Vagina (tissue), 2 donors: Measurements from ENCODE around the gene PTPRF. TPM values are rescaled to one million over a fixed set of nuclear protein-coding genes. Genes with fewer than 3 reads are reported as not detected.
"Not testable (repeated sequence)": the region's sequence is repeated elsewhere in the genome, so short reads cannot be mapped to it uniquely, and the experiment has no call there.

Source experiments
- DNase-seq, 2 donors: peaks; one replicate each; pipeline ENCODE4 v3.0.0-alpha.2; 2017; ENCODE audit errors: extremely low spot score in 2 of 2
- H3K27ac ChIP-seq: fragments of 200-600 bp; sonication (generic); one replicate; pipeline ENCODE4 v1.5.1; 2019
- H3K27me3 ChIP-seq: fragments of 200-600 bp; sonication (generic); one replicate; pipeline ENCODE4 v1.5.1; 2019
- H3K36me3 ChIP-seq, 2 donors: fragments of 200-600 bp; sonication (generic); one replicate each; pipeline ENCODE4 v1.5.1; 2017 to 2019
- H3K4me1 ChIP-seq: fragments of 200-600 bp; sonication (generic); one replicate; pipeline ENCODE4 v1.5.1; 2019
- H3K4me3 ChIP-seq, 2 donors: fragments of 200-600 bp; sonication (generic); 1 replicate in 1 of 2; 2 replicates in 1 of 2; pipeline ENCODE4 v1.5.1; 2016 to 2019
- H3K9me3 ChIP-seq: fragments of 200-600 bp; sonication (generic); one replicate; pipeline ENCODE4 v1.5.1; 2019
- CTCF ChIP-seq, 3 experiments: fragments of 450-650 bp in 2 of 3; fragments of 200-600 bp in 1 of 3; sonication (generic) in 1 of 3; IDR thresholded peaks; one replicate each; pipeline ENCODE4 v1.5.1; 2017 to 2019; ENCODE audit warnings: antibody characterized with exemption in 3 of 3, mild to moderate bottlenecking in 2 of 3, moderate library complexity in 2 of 3
- POLR2A ChIP-seq, 2 donors: fragments of 450-650 bp; IDR thresholded peaks; one replicate each; pipeline ENCODE4 v1.6.1; 2017; ENCODE audit warnings: antibody characterized with exemption in 2 of 2, mild to moderate bottlenecking in 2 of 2, moderate library complexity in 2 of 2
- POLR2AphosphoS5 ChIP-seq, 2 donors: sonication (generic); formaldehyde crosslinking; IDR thresholded peaks; one replicate each; pipeline ENCODE4 v1.9.0; 2017; ENCODE audit warnings: antibody characterized with exemption in 2 of 2, mild to moderate bottlenecking in 2 of 2, low read depth in 1 of 2; ENCODE audit not compliant: insufficient read depth in 1 of 2
- intact Hi-C: fragments of 100-400 bp; cut with DNase I; formaldehyde crosslinking; loops from one replicate; pipeline ENCODE4 v1.15.1; 2023
- total RNA-seq: library from RNA; depleted of rRNA; stranded (reverse); fragments of >200 nt; gene quantifications from one replicate; pipeline ENCODE4 v1.2.3, GENCODE V29; 2016

The PTPRF gene
- total RNA-seq, 1 donor from 2014 or later, result 139 TPM

- TF ChIP-seq POLR2AphosphoS5 (IDR thresholded peaks at IDR 0.05; ENCODE audit: insufficient read depth in 1 of 2, low read depth in 1 of 2) (no peak), POLR2A (IDR thresholded peaks at IDR 0.05) (no peak), CTCF (IDR thresholded peaks at IDR 0.05) (no peak)
- H3K36me3 ChIP-seq, result no peaks in the 10 kb centered on the region
- intact Hi-C loops, result loop anchor here (10.0 kb wide), 1 partner anchor 105 kb away; the partner anchor contains the start of gene PTPRF
Measured at GRCh38 chr1:43639976-43640794, 109.5 kb downstream of the PTPRF start.

GRCh38 chr1:43644558-43644957, 113.9 kb downstream of the PTPRF start:
- Histone ChIP-seq H3K27me3 (no peaks in the 10 kb centered on the region), H3K27ac (no peak overlapping the region), H3K36me3 (no peaks in the 10 kb centered on the region), H3K4me3 (no peak overlapping the region), H3K4me1 (no peaks in the 10 kb centered on the region), H3K9me3 (no peaks in the 10 kb centered on the region)
- intact Hi-C loops, result loop anchor here (10.0 kb wide), 1 partner anchor 110 kb away; the partner anchor contains the start of gene PTPRF
- no peak for DNase-seq
- no peak for TF ChIP-seq POLR2AphosphoS5 (IDR thresholded peaks at IDR 0.05; ENCODE audit: insufficient read depth in 1 of 2, low read depth in 1 of 2)
- no peak for TF ChIP-seq POLR2A (IDR thresholded peaks at IDR 0.05)
- no peak for TF ChIP-seq CTCF (IDR thresholded peaks at IDR 0.05)

More at GRCh38 chr1:43639976-43640794, 109.5 kb downstream of the PTPRF start:
- Histone ChIP-seq H3K4me1 (no peaks in the 10 kb centered on the region), H3K9me3 (no peaks in the 10 kb centered on the region), H3K4me3 (no peak overlapping the region), H3K27me3 (no peaks in the 10 kb centered on the region), H3K27ac (no peak overlapping the region)
- no peak for DNase-seq

GRCh38 chr1:43645461-43645860, 114.8 kb downstream of the PTPRF start:
- no peak for TF ChIP-seq POLR2AphosphoS5 (IDR thresholded peaks at IDR 0.05; ENCODE audit: insufficient read depth in 1 of 2, low read depth in 1 of 2)
- no peak for TF ChIP-seq POLR2A (IDR thresholded peaks at IDR 0.05)
- no peak for TF ChIP-seq CTCF (IDR thresholded peaks at IDR 0.05)
- no peaks in the 10 kb centered on the region for H3K9me3 ChIP-seq
- intact Hi-C loops, result loop anchor here (10.0 kb wide), 1 partner anchor 111 kb away; the partner anchor contains the start of gene PTPRF
- no peak for DNase-seq
- no peak overlapping the region for H3K4me3 ChIP-seq
- H3K27me3 ChIP-seq, result no peaks in the 10 kb centered on the region
- H3K27ac ChIP-seq, result no peak overlapping the region
- no peaks in the 10 kb centered on the region for H3K36me3 ChIP-seq
- no peaks in the 10 kb centered on the region for H3K4me1 ChIP-seq

GRCh38 chr1:43647331-43647730, 116.6 kb downstream of the PTPRF start:
- H3K27ac ChIP-seq, H3K36me3 ChIP-seq, H3K4me3 ChIP-seq, H3K9me3 ChIP-seq, DNase-seq, H3K27me3 ChIP-seq: not testable (repeated sequence)
- H3K4me1 ChIP-seq, result peaks cover 17% of the 10 kb centered on the region
- intact Hi-C loops, result loop anchor here (10.0 kb wide), 1 partner anchor 113 kb away; the partner anchor contains the start of gene PTPRF

GRCh38 chr1:43648221-43648847, 117.7 kb downstream of the PTPRF start:
- Histone ChIP-seq H3K27me3 (no peaks in the 10 kb centered on the region), H3K36me3 (peaks cover 0 to 3% of the 10 kb centered on the region in 2 donors), H3K4me3 (no peak overlapping the region), H3K4me1 (peaks cover 26% of the 10 kb centered on the region), H3K9me3 (no peaks in the 10 kb centered on the region), H3K27ac (no peak overlapping the region)
- no peak for DNase-seq
- TF ChIP-seq POLR2A (IDR thresholded peaks at IDR 0.05), result no peak
- no peak for TF ChIP-seq CTCF (IDR thresholded peaks at IDR 0.05)
- no peak for TF ChIP-seq POLR2AphosphoS5 (IDR thresholded peaks at IDR 0.05; ENCODE audit: insufficient read depth in 1 of 2, low read depth in 1 of 2)
- intact Hi-C loops, result loop anchor here (10.0 kb wide), 1 partner anchor 114 kb away; the partner anchor contains the start of gene PTPRF
